OCI-LY1 (cell line): ENCODE data around the gene ROR2.

Experiments
- H2AFZ ChIP-seq: fragments of 200-600 bp; sonication (generic), shearing (Covaris generic); 2 replicates; pipeline ENCODE4 v1.6.0; 2014; ENCODE audit warnings: antibody characterized with exemption, mild to moderate bottlenecking, low read length
- H3F3A ChIP-seq: fragments of 200-600 bp; sonication (generic), shearing (Covaris generic); 2 replicates; pipeline ENCODE4 v1.6.0; 2014; ENCODE audit warnings: mild to moderate bottlenecking, antibody characterized with exemption, low read length, moderate library complexity; ENCODE audit not compliant: insufficient read depth
- H3K27ac ChIP-seq: fragments of 200-600 bp; sonication (generic); 2 replicates; pipeline ENCODE4 v1.5.1; 2014; ENCODE audit warnings: low read length, mixed run types, mild to moderate bottlenecking, low read depth; ENCODE audit not compliant: poor library complexity, severe bottlenecking
- H3K27me3 ChIP-seq: fragments of 200-600 bp; sonication (generic); 2 replicates; pipeline ENCODE4 v1.6.0; 2014; ENCODE audit warnings: antibody characterized with exemption, mild to moderate bottlenecking, low read length, moderate library complexity; ENCODE audit not compliant: insufficient read depth
- H3K36me3 ChIP-seq: fragments of 200-600 bp; sonication (generic); 2 replicates; pipeline ENCODE4 v1.6.1; 2014; ENCODE audit warnings: mild to moderate bottlenecking, antibody characterized with exemption, low read length, moderate library complexity, mixed read lengths; ENCODE audit not compliant: insufficient read depth
- H3K4me1 ChIP-seq: fragments of 200-600 bp; sonication (generic); 2 replicates; pipeline ENCODE4 v1.5.1; 2014; ENCODE audit warnings: mild to moderate bottlenecking, low read length, moderate library complexity; ENCODE audit not compliant: insufficient read depth, severe bottlenecking
- H3K4me2 ChIP-seq: fragments of 200-600 bp; sonication (generic), shearing (Covaris generic); 2 replicates; pipeline ENCODE4 v1.6.1; 2014; ENCODE audit warnings: low read length
- H3K4me3 ChIP-seq: fragments of 200-600 bp; sonication (generic); 2 replicates; pipeline ENCODE4 v1.5.1; 2014; ENCODE audit warnings: low read length, low read depth, mild to moderate bottlenecking, mixed read lengths; ENCODE audit not compliant: poor library complexity, severe bottlenecking
- H3K79me2 ChIP-seq: fragments of 200-600 bp; shearing (Covaris generic); 2 replicates; pipeline ENCODE4 v1.6.1; 2016; ENCODE audit warnings: mixed run types, low read length, mixed read lengths; ENCODE audit not compliant: insufficient read depth
- H3K9ac ChIP-seq: fragments of 200-600 bp; sonication (generic), shearing (Covaris generic); 2 replicates; pipeline ENCODE4 v1.6.1; 2014; ENCODE audit warnings: mild to moderate bottlenecking, low read length, mixed read lengths
- H3K9me2 ChIP-seq: fragments of 200-600 bp; sonication (generic), shearing (Covaris generic); 2 replicates; pipeline ENCODE4 v1.6.1; 2014; ENCODE audit warnings: low read depth, mild to moderate bottlenecking, low read length, mixed read lengths
- H3K9me3 ChIP-seq: fragments of 200-600 bp; shearing (Covaris generic); 2 replicates; pipeline ENCODE4 v1.6.1; 2014; ENCODE audit warnings: low read length, mixed read lengths
- H4K20me1 ChIP-seq: fragments of 200-600 bp; sonication (generic), shearing (Covaris generic); 2 replicates; pipeline ENCODE4 v1.6.0; 2016; ENCODE audit warnings: mild to moderate bottlenecking, low read length; ENCODE audit not compliant: insufficient read depth
- EZH2 ChIP-seq: fragments of 200-600 bp; sonication (generic), shearing (Covaris generic); IDR thresholded peaks from 2 replicates; pipeline ENCODE4 v1.8.0; 2017; ENCODE audit warnings: borderline replicate concordance, mixed run types, mild to moderate bottlenecking, antibody characterized with exemption, low read length, moderate library complexity, mixed read lengths
- TF ChIP-seq, protein P1 (sequence below): fragments of 200-600 bp; sonication (generic), shearing (Covaris generic); IDR thresholded peaks from 2 replicates; pipeline ENCODE4 v1.5.1; 2017; ENCODE audit warnings: mild to moderate bottlenecking, antibody characterized with exemption, low read length, moderate library complexity, mixed read lengths

Gene ROR2

DNA sequence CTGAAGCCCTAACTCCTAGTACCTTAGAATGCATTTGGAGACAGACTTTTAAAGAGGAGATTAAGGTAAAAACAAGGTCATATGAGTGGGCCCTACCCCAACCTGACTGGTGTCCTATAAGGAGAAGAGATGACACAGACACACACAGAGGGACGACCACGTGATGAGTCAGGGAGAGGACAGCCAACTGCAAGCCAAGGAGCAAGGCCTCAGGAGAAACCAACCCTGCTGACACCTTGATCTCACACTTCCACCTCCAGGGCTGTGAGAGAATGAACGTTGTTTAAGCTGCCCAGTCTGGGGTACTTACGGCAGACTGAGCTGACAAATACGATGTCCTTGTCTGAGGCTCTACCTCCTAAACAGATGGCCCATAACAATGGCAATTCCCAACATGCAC, 93.6 kb downstream of the ROR2 start:
- TF ChIP-seq, protein P1, sequence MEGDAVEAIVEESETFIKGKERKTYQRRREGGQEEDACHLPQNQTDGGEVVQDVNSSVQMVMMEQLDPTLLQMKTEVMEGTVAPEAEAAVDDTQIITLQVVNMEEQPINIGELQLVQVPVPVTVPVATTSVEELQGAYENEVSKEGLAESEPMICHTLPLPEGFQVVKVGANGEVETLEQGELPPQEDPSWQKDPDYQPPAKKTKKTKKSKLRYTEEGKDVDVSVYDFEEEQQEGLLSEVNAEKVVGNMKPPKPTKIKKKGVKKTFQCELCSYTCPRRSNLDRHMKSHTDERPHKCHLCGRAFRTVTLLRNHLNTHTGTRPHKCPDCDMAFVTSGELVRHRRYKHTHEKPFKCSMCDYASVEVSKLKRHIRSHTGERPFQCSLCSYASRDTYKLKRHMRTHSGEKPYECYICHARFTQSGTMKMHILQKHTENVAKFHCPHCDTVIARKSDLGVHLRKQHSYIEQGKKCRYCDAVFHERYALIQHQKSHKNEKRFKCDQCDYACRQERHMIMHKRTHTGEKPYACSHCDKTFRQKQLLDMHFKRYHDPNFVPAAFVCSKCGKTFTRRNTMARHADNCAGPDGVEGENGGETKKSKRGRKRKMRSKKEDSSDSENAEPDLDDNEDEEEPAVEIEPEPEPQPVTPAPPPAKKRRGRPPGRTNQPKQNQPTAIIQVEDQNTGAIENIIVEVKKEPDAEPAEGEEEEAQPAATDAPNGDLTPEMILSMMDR: no peak
- no peak for TF ChIP-seq EZH2
- H3K4me1 ChIP-seq: no peaks in the 10 kb centered on the region
- H3K79me2 ChIP-seq: no peaks in the 10 kb centered on the region
- H3F3A ChIP-seq: no peaks in the 10 kb centered on the region
- H3K4me2 ChIP-seq: no peak overlapping the region
- no peak overlapping the region for H3K4me3 ChIP-seq
- H3K9me2 ChIP-seq: no peaks in the 10 kb centered on the region
- H3K27me3 ChIP-seq: 0 out of 2 replicates have a peak, but pooled peaks cover 3% of the 10 kb centered on the region
- no peak overlapping the region for H2AFZ ChIP-seq
- H4K20me1 ChIP-seq: no peaks in the 10 kb centered on the region
- no peak overlapping the region for H3K27ac ChIP-seq
- H3K9me3 ChIP-seq: no peaks in the 10 kb centered on the region
- H3K36me3 ChIP-seq: no peaks in the 10 kb centered on the region
- H3K9ac ChIP-seq: no peak overlapping the region

DNA sequence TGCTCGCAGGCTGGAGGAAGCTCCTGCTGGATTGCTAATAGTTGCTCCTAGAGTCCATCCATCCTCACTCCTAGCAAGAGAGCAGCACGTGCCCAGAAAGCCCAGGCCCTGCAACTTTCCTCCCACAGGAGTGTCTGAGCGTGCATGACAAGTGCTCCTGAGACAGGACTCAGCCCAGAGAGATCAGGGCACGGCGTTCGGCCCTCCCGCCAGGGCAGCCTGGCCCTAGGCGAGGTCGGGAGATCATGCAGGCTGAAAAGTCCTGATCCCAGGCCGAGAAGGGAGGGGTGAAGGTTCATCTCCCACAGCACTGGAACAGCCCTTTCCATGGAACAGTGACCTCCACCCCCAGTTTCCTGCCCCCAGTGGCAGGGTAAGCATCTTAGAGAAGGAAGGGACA, 94.8 kb downstream of the ROR2 start:
- Histone ChIP-seq H3K9me2 (no peaks in the 10 kb centered on the region), H3K79me2 (no peaks in the 10 kb centered on the region), H3K27ac (no peak overlapping the region), H3K4me3 (no peak overlapping the region), H3F3A (no peaks in the 10 kb centered on the region), H3K4me2 (no peak overlapping the region), H3K27me3 (0 out of 2 replicates have a peak, but pooled peaks cover 3% of the 10 kb centered on the region), H3K9me3 (no peaks in the 10 kb centered on the region), H3K9ac (no peak overlapping the region), H3K4me1 (no peaks in the 10 kb centered on the region), H3K36me3 (no peaks in the 10 kb centered on the region), H4K20me1 (no peaks in the 10 kb centered on the region), H2AFZ (no peak overlapping the region)
- TF ChIP-seq, protein P1: no peak
- no peak for TF ChIP-seq EZH2

DNA sequence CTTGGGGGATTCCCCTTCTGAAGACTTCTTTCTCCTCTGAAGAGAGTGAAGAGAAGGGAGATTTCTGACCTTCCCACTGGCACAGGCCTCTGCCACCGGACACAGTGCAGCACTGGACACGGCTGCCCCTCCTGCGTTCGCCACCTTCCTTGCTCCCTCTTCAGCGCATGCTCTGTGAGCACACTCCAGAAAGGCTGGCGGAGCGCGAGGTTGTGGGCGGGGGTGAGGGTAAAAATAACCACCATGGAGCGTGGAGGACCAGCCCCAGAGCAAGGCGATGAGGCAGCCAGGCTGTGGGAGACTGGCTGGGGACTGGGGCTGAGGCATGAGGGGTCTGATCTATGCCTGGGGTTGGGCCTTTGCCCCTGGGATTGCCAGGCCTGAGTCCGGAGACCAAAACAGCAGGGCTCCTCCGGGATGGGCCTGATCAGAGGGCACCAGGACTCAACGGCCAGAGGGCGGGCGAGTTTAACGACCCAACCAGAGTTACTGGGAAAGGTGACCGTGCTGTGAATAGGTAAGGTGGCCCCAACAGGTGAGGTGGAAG, 97.2 kb downstream of the ROR2 start:
- Histone ChIP-seq H4K20me1 (no peaks in the 10 kb centered on the region), H3K36me3 (no peaks in the 10 kb centered on the region), H3K9ac (no peak overlapping the region), H2AFZ (no peak overlapping the region), H3K9me3 (no peaks in the 10 kb centered on the region), H3K4me3 (no peak overlapping the region), H3K79me2 (no peaks in the 10 kb centered on the region), H3K27ac (no peak overlapping the region), H3K27me3 (no peaks in the 10 kb centered on the region), H3K4me1 (no peaks in the 10 kb centered on the region), H3K4me2 (no peak overlapping the region), H3F3A (no peaks in the 10 kb centered on the region), H3K9me2 (no peaks in the 10 kb centered on the region)
- no peak for TF ChIP-seq EZH2
- TF ChIP-seq, protein P1: no peak
